ENCODE results near the gene TEX22. TPM values are rescaled to one million over a fixed set of nuclear protein-coding genes. Genes with fewer than 3 reads are reported as not detected.

TEX22 gene
- total RNA-seq, 1 experiment from 2014 or later = 0.29 TPM

GRCh38 chr14:105351920-105352851, 46.2 kb upstream of the TEX22 start:
- no peaks in the 10 kb centered on the region for H3K9me2 ChIP-seq (replicated peaks; ENCODE audit: low read length)
- no peak overlapping the region for H3K27ac ChIP-seq (ENCODE audit: low read length)
- H3F3A ChIP-seq (ENCODE audit: low read length, unreplicated experiment) = no peaks in the 10 kb centered on the region
- no peaks in the 10 kb centered on the region for H4K20me1 ChIP-seq (ENCODE audit: low read length)
- CTCF ChIA-PET = interaction anchor here (0.6 to 2.0 kb wide), 6 partner anchors 11 to 148 kb away, joined by 3 to 14 read pairs (median 6); partner anchors contain the start of genes BRF1 and PACS2
- DNase-seq (peak; percentile 92), ATAC-seq (peak; percentile 98)
- POLR2A ChIA-PET (ENCODE audit: unreplicated experiment) = no interaction called here
- no TSS peak for BruUV-seq (replicated peaks)
- intact Hi-C loops (cut with micrococcal nuclease) = loop anchor here (1.0 to 2.0 kb wide), 3 partner anchors 33 to 261 kb away; no protein-coding TSS in a partner anchor
- no peaks in the 10 kb centered on the region for H3K9me3 ChIP-seq (ENCODE audit: low read length)
- no peaks in the 10 kb centered on the region for H3K27me3 ChIP-seq (ENCODE audit: low read length)
- no peak overlapping the region for H2AFZ ChIP-seq (ENCODE audit: low read length)
- H3K4me1 ChIP-seq (ENCODE audit: insufficient read depth, low read length) = no peaks in the 10 kb centered on the region
- no peaks in the 10 kb centered on the region for H3K79me2 ChIP-seq (ENCODE audit: low read length)
- no peak for TF ChIP-seq EZH2 (IDR thresholded peaks at IDR 0.05; ENCODE audit: low read length, unreplicated experiment)
- peak; percentile 81 for TF ChIP-seq CTCF (conservative IDR thresholded peaks at IDR 0.05; ENCODE audit: low read depth, low read length)
- no peaks in the 10 kb centered on the region for H3K36me3 ChIP-seq (ENCODE audit: low read depth, low read length)
- no peak overlapping the region for H3K9ac ChIP-seq (ENCODE audit: low read length)
- H3K4me3 ChIP-seq (ENCODE audit: low read length) = no peak overlapping the region
- no peak overlapping the region for H3K4me2 ChIP-seq (ENCODE audit: low read length)

GRCh38 chr14:105353136-105353535, 45.2 kb upstream of the TEX22 start:
- H2AFZ ChIP-seq (ENCODE audit: low read length) = no peak overlapping the region
- no peaks in the 10 kb centered on the region for H3K4me1 ChIP-seq (ENCODE audit: insufficient read depth, low read length)
- intact Hi-C loops (cut with micrococcal nuclease) = loop anchor here (2.0 kb wide), 2 partner anchors 34 to 262 kb away; no protein-coding TSS in a partner anchor
- no peaks in the 10 kb centered on the region for H3K27me3 ChIP-seq (ENCODE audit: low read length)
- CTCF ChIA-PET = no interaction called here
- ATAC-seq = no peak
- H3K36me3 ChIP-seq (ENCODE audit: low read depth, low read length) = no peaks in the 10 kb centered on the region
- POLR2A ChIA-PET (ENCODE audit: unreplicated experiment) = no interaction called here
- H3K27ac ChIP-seq (ENCODE audit: low read length) = no peak overlapping the region
- no peak overlapping the region for H3K4me2 ChIP-seq (ENCODE audit: low read length)
- no peaks in the 10 kb centered on the region for H4K20me1 ChIP-seq (ENCODE audit: low read length)
- no peaks in the 10 kb centered on the region for H3K9me3 ChIP-seq (ENCODE audit: low read length)
- TF ChIP-seq CTCF (conservative IDR thresholded peaks at IDR 0.05; ENCODE audit: low read depth, low read length) (no peak), EZH2 (IDR thresholded peaks at IDR 0.05; ENCODE audit: low read length, unreplicated experiment) (no peak), EZH2phosphoT487 (IDR thresholded peaks at IDR 0.05; ENCODE audit: borderline replicate concordance, low read length) (no peak)
- H3K79me2 ChIP-seq (ENCODE audit: low read length) = no peaks in the 10 kb centered on the region
- no peak for DNase-seq
- no TSS peak for BruUV-seq (replicated peaks)
- no peak overlapping the region for H3K4me3 ChIP-seq (ENCODE audit: low read length)
- H3K9me2 ChIP-seq (replicated peaks; ENCODE audit: low read length) = no peaks in the 10 kb centered on the region
- no peaks in the 10 kb centered on the region for H3F3A ChIP-seq (ENCODE audit: low read length, unreplicated experiment)
- no peak overlapping the region for H3K9ac ChIP-seq (ENCODE audit: low read length)

GRCh38 chr14:105354541-105354940, 43.8 kb upstream of the TEX22 start:
- Histone ChIP-seq H4K20me1 (ENCODE audit: low read length) (no peaks in the 10 kb centered on the region), H3K4me3 (ENCODE audit: low read length) (no peak overlapping the region), H3K27ac (ENCODE audit: low read length) (no peak overlapping the region), H2AFZ (ENCODE audit: low read length) (no peak overlapping the region), H3K79me2 (ENCODE audit: low read length) (no peaks in the 10 kb centered on the region), H3K9me2 (replicated peaks; ENCODE audit: low read length) (no peaks in the 10 kb centered on the region), H3K36me3 (ENCODE audit: low read depth, low read length) (no peaks in the 10 kb centered on the region), H3K4me1 (ENCODE audit: insufficient read depth, low read length) (no peaks in the 10 kb centered on the region), H3K9me3 (ENCODE audit: low read length) (no peaks in the 10 kb centered on the region), H3K27me3 (ENCODE audit: low read length) (no peaks in the 10 kb centered on the region), H3K4me2 (ENCODE audit: low read length) (no peak overlapping the region), H3K9ac (ENCODE audit: low read length) (no peak overlapping the region), H3F3A (ENCODE audit: low read length, unreplicated experiment) (no peaks in the 10 kb centered on the region)
- intact Hi-C loops (cut with micrococcal nuclease) = no loop called here
- DNase-seq = no peak
- ATAC-seq = no peak
- CTCF ChIA-PET = no interaction called here
- TF ChIP-seq EZH2phosphoT487 (IDR thresholded peaks at IDR 0.05; ENCODE audit: borderline replicate concordance, low read length) (no peak), EZH2 (IDR thresholded peaks at IDR 0.05; ENCODE audit: low read length, unreplicated experiment) (no peak), CTCF (conservative IDR thresholded peaks at IDR 0.05; ENCODE audit: low read depth, low read length) (no peak)
- POLR2A ChIA-PET (ENCODE audit: unreplicated experiment) = no interaction called here
- BruUV-seq (replicated peaks) = no TSS peak
